Stimulated activated CD8-positive, alpha-beta memory T cell treated with anti-CD3 and anti-CD28 coated beads, Interleukin-15, amount 100 ng/mL, for 4 hours (primary cell): ENCODE measurements around the gene CPE.

Source experiments
- DNase-seq, 2 donors: peaks; one replicate each; pipeline ENCODE4 v3.0.0-alpha.2; 2020; ENCODE audit warnings: low read depth in 2 of 2

The CPE gene

DNA sequence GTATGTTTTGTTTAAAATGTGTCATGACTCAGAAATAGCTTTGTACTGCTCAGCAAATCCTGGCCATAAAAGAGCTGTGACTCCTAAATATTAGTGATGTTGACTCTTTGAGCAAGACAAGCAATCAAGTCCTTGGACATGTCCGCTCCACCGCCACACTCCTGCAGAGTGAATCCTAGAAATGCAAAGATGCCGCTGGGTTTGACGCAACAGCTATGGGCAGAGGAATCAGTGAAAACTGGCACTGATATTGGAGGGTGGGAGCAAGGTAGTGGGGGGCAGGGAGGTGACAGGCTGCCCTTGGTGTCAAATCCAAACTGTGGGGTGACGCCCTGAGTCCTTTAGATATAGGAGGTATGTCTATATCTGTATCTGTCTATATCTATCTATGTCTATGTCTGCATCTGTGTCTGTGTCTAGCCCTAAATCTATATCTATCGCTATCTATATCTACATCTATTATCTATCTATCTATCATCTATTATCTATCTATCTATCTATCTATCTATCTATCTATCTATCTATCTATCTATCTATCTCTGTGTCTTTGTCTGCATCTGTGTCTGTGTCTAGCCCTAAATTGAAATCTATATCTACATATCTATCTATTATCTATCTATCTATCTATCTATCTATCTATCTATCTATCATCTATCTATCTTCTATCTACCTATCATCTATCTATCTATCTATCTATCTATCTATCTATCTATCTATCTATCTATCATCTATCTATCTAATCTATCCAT, 129.7 kb downstream of the CPE start:
- DNase-seq, result no peak

DNA sequence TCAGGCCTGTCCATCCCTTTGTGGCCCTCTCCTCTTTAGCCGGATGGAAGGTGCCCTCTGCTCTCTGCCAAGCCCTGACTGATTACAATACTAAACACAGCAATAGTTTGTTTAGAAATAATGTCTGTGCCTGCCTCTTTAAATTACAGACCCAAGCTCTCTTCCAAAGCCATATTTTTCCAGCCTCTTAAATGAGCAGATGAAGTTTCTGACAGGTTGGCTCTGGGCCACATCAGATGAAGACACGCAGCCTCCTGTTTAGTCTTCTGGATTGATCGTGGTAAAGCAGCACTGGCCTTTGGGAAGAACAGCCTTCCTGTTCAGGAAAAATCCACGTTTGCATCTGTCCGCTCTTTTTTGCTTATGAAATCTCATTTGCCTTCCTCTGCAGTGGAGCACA, 133.6 kb downstream of the CPE start:
- no peak for DNase-seq

DNA sequence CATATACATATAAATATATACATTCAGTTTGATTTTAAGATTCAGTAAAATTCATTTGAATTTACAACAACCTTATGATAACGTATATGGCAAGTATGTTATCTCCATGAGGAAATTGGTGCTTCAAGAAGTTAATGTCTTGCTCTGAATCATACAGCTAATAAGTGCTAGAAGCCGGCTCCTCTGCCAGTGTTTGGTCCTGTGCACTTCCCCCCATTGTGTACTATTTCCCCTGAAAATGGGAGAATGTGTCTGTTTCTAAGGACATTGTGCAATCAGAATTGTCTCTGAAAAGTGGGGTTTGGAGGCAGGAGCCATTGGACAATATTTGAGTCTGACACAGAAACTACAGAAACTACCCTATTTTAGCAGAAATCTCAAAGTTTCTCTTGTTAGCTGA, 135.9 kb downstream of the CPE start:
- no peak for DNase-seq

DNA sequence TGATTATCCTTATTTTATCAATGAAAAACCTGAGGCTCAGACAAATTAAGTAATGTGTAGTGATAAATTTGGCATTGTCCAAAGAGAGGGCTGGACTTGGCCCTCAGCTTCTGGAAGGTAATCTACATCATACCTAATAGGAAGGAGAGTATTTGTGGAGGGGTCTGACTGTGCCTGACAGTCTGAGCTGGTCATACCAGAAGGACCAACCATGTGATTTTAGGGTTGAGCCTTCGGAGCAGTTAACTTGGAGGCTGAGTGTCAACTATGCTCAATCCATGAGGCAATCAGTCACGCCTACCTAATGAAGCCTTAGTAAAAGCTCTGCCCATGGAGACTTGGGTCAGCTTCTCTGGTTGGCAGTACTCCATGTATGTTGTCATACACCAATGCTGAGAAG, 136.4 kb downstream of the CPE start:
- DNase-seq, result no peak

DNA sequence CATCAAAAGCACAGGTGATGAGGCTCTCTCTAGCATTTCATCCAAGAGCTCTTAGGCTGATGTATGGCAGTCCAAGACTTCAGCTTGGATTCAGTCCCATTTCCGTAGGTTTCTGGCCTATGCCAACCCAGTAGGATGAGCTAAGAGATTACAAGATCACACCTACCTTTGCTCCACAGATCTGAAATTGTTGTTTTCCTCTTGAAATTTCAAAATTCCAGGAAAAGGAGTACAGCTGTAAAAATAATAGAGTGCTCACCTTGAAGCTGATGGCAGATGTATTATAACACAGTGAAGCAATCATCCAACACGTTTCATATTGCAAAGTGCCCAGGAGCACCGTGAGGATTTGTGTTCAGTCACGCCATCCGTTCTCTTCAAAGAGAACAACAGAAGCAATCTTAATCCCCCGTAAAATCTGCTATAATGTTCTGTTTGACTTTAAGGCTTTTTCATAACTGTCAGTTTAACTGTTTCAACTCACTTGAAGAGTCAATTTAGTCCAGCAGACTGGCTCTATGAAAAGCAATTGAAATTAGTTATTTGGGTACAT, 137.5 kb downstream of the CPE start:
- DNase-seq, result no peak

DNA sequence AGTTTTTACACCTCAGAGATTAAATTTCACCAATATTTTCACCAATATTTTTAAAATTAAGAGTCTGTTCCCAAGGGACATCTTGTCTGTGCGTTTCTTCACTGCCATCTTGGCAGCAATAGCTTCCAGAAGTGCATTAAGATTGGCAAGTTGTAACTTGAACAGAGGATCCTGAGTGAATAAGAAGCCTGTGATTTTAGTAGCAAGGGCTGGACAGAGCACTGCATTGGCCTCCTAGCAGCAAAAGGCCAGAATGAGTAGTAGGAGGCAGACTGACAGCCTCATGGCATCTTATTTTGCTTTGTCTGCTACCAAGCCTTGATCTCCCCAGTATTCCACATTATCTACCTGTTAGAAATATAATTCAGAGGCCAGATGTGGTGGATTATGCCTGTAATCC, 138.4 kb downstream of the CPE start:
- DNase-seq, result no peak

DNA sequence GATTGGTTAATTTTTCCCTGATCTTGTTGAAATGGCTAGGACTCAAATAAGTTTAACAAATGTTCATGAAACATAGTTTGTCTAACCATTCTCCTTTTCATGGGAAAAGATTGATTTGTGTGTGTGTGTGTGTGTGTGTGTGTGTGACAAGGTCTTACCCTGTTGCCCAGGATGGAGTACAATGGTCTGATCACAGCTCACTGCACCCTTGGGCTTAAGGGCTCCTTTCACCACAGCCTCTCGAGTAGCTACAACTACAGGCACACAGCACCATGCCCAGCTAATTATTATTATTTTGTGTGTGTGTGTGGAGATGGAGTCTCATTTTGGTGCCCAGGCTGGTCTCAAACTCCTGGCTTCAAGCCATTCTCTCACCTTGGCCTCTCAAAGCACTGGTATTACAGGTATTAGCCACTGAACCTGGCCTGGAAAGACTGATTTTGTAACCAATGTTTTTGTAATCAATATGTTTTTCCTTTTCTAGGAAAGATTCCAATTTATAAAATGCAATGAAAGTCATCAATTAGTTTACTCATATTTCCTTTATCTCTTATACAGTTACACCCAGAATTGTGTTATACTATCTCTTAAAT, 139.3 kb downstream of the CPE start:
- DNase-seq, result no peak

DNA sequence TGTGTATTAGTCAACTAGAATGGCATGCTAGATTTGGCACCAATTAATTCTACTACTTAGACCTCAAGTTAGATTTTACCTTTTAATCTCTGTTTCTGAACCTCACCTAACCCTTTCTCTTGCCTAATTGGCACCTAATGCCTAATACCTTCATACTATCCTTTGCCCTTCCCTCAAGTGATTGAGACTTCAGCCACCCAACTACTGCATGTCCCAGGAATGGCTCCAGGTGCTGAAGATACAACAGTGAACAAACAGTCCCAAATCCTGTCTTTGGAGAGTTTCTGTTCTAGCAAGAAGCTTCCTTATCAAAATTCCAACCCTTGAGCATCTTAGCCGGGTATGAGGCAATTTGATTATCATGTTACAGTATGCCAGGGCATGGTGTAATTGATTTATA, 139.9 kb downstream of the CPE start:
- no peak for DNase-seq

DNA sequence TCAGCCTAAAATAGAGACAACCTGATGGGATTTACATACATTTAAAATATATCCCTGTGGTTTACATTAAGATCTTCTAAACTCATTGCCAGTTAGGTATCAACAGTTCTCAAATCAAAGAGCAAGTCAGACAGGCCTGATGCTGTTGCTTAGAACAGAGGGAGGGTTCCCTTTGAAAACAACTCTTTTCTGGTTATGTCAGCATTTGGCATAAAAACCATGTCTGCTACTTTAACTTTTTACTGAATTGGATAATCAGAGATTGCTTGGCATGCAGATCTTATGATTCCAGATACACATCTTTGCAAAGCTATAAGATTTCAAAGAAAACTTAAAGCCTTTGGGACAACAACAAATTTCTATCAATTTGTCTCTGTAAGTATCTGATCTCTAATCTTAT, 140.8 kb downstream of the CPE start:
- DNase-seq, result no peak

DNA sequence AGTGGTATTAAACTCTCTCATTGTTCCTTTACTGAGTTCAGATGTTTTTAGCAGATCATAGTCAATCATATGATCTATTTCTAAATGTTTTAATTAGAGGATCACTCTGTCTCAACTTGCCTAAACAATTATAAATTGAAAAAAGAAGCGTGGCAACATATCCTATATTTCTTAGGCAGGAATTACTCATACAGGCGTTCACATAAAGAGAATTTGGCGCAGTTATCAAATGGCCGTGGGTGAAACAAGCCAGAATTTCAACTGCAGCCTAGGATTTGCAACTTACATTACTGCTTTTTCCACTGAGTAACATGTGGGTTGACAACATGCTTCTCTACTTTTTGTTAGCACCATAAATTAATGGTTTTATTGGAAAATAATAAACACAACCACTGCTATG, 141.3 kb downstream of the CPE start:
- DNase-seq, result no peak

DNA sequence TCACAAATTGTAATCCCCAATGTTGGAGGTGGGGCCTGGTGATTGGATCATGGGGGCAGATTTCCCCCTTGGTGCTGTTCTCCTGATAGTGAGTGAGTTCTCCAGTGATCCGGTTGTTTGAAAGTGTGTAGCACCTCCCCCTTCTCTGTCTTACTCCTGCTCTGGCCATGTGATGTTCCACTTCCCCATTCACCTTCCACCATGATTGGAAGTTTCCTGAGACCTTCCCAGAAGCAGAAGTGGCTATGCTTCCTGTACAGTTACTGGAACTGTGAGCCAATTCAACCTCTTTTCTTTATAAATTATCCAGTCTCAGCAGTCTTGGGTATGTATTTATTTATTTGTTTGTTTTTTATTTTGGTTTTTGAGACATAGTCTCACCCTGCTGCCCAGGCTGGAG, 143.2 kb downstream of the CPE start:
- DNase-seq, result no peak

DNA sequence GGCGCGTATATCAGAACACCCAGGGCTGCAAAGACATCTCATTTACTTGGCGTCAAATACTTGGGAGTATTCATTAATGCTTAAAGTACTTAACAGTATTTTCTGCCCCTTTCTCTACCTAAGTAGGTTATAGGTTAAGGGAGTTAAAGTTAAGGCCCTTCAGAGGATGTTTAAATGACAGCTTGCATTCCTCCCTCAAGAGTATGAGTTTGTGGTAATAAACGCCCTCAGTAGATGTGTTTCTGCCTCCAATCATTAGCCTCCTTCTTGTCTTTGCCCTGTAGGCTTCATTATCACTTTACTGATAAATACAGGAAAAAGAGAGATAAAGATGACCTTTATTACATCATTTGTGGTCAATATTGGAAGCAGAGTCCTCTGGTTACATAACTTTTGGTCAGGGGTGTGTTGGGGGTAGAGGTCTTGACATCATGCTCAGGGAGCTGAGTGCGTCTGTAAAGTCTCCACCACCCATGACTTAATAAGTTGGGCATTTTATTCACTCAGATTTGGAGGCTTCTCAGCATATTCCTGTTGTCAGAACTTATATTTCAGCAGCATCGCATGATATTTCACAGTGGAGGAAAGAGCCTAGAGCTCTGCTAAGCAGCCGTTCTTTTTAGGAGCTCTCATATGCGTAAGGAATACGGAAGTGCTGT, 145.9 kb downstream of the CPE start:
- no peak for DNase-seq

DNA sequence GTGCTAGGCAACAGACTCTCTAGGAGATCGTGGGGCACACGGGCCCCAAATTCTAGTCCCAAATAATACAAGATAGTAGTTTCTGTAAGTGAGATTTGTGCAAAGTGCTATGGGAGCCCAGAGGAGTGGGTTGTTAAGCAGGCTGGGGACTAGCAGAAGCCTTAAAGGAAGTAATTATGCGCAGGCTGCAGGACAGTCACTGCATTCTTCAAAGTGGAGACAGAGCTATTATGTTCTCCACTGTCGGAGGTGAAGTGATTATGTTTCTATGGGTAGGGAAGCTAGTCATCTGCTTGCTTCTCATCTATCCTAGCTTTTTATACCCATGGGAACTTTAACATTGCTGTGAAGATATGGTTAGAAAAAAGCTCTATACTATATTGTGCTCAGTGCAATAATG, 154.2 kb downstream of the CPE start:
- no peak for DNase-seq

DNA sequence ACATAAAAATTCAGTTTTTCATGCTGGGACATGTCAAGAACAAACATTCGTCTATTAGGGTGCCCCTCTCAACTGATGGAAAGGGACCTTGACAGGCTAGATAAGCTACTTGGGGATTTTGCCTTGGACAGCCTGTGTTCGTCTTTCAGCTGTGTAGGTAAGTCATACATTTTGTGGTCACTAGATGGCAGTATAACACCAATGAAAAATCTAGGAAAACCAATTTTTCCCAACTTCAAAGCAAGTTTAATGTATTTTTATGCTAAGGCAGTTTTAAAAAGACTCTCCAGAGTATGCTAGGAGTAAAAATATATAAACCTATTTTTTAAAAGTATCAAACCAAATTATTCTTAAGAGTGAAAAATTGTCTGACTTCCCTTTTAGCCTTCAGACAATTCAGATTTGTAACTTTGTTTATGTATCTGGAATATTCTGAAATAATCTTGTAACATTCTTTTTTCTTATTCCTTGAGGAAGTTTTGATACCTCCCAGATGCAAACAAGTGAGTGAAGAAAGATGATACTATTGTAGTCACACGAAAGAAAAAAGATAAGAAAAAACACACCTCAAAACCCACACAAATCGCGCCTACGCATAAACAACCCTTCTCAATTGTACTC, 158.3 kb downstream of the CPE start:
- no peak for DNase-seq

DNA sequence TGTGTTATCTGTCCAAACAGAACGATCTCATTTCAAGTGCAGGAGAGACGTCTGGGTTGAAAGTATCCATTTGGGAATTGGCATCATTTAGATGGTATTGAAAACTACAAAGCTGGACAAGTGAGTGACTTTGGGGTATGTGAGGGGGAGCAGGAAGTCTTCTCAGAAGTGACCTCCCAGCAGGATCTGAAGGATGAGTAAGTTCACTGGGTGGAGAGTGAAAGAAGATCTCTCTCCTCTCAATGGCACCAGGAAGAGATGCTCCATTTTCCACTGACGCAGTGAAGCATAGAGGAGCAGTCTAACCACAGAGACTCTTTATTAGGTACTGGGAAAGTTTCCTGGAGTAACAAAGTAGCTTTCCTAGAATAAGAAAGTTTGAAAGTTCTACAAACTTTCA, 161.0 kb downstream of the CPE start:
- no peak for DNase-seq

DNA sequence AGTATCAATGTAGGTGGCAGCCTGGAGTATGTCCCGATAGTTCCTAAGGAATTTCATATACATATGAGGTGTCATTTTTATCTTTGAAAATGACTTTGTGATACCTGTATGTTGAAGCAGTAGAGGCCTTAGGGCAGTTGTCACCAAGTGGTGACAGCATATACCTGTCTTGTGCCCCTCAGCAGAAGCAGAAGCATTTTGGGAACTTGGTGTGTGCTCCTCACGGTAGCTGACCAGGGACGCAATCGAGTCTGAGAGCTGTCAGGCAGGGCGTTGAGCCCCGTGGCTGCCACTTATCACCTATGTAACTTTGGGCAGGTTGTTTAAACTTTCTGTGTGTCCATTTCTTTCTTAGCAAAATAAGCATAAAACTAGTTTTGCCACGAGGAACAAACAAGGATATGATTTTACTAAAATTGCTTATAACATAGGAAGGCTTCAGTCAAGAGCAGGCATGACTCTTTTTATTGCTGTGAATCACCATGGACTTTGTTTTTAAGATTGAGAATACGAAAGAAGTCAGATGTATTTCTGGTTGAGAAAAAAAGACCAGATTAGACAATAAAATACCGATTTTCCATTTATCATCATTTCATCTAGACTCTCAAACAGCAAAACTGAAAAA, 161.5 kb downstream of the CPE start:
- DNase-seq, result no peak

DNA sequence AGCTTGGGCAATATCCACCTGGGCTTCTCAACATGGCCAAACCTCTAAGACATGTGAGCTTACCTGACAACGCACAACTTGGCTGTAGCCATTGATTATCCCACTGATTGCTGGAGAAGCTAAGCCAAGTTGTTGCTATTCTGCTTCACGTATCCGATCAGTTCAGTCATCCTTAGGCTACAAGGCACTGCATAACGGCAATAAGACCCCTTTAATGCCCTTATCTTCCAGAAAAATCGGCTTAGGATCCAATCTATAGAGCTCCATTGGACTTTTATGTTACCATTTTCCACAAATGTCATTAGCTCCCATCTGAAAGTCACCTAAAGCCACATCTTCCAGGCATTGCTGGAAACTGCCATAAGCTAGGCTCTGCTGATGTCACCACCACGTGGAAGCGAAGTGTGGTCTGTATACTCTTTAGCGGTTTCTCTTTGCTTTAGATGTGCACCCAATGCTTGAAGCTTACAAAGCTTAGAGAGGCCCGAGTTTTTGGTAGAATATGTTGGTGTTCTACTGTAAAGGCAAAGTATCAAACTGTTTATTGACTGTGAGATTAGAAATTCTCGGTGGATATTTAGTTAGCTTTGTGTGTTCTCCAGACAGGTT, 163.1 kb downstream of the CPE start:
- DNase-seq, result no peak

DNA sequence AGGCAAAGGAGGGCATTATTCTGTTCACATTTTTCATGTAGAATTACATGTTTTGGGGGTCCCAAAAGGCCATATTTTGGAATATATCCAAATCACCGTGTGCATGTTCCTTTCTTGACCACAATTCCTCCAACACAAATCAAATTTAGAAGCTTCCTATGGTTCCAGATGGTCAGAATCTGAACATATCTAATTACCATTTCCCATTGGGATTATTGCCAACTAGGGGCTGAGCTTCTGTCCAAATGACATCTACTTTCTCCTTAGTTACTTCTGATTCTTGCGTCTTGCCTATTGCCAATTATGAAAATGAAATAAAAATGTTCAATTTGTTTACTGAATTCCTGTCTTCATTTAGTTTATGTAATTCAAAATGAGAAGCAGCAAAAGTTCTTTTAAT, 163.7 kb downstream of the CPE start:
- DNase-seq, result no peak
